ENCODE data around the gene KISS1.

The KISS1 gene

DNA sequence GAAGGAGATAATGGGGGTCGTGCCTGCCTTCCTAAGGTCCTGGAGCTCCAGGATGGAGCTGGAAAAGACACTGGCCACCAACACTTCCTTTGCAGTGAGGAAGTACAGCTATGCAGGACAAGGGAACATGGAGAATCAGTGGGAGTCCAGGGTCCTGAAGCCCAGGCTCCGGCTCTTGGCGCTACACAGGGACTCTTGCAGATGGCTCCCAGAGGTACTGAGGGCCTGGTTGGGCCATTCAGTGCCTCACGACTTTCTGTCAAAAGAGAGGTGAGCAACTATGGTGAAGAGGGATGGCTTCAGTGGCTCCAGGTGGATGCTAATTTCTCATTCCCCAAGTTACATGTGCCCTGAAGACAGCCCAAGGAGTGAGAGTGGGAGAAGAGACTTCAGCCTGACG is 42.6 kb downstream of the KISS1 start:
- DNase-seq, result no peak

- no peak for DNase-seq
These were observed 43.8 kb downstream of the KISS1 start for GRCh38 chr1:204152310-204153044.

DNA sequence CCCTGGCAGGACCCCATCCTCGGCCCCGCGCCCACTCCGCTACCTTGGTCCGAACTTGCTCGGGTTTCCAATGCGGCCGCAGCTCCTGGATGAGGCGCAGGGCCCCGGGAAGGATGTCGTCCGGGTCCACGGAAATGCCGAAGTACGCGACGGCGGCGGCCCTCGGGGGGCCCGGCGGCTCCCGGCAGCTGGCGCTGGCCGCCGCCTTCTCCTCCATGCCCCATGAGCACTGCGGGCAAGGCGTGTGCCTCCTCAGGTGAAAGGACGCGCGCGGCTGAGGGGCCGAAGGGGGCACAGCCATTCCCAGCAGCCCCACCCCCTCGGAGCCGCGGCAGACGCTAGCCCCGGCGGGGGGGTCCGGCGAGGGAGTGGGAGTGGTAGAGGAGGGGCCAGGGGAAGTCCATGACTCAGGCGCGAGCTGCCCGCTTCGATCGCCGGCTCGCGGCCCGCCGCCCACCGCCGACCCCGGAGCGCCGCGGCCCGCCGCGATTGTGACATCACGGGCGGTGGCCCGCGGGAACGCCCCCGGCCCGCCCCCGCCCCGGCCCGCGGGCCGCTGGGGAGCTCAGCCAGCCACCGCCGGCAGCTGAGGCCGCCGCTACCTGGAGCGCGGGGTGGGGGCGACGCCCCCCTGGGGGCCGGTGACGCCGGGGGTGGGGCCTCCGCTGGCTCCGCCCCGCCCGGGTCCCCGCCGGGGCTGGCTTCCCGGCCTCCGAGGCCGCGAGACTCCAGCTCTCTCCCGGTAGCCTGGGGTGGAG is 44.6 kb downstream of the KISS1 start, which contains the start of gene ETNK2:
Gene ETNK2 (minus strand): TSS at position 493 of the 758 bp plus-strand sequence. CDS start 192 bp downstream, at position 301.
- peak; percentile 70 for DNase-seq

GRCh38 chr1:204150702-204151551 is 45.4 kb downstream of the KISS1 start:
- no peak for DNase-seq

DNA sequence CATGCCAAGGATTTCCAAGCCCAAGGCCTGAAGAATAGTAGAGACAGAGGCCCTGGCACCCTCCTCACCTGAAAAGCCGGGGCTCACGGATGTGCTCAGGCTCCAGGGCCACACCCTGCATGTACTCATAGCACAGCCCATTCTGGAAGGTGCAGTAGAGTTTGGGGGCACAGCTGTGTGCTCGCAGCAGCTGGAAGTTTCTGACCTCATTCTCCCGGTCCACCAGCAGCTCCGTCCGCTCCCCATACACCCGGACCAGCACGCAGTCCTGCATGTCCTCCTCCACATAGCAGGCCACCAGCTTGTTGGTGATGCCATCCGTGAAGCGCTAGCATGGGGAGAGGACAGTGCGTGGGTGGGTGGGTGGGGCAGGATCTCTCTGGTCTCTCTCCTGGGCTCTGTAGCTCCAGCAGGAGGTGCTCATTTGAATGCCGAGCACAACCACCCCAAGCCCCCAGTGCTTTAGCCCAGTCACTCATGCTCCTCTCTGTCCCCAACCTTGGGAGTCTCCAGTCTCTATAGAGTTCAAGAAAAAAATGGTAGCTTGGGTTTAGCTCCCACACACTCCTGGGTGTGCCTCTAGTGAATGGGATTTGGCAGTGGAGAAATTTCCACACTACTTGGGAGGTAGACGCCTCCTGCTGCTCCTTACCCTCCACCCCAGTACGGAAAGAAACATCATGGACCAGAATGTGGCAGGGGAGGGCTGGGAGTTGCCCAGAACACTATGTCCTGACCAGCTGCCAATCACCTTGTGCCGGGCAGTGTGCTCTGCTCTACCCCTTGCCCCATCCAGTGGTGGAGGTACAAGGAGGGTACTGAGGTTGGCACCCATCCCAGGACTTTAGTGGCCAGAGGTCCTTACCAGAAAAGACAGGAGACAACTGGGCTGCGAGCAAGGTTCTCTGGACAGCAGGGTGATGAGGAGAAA is 46.4 kb downstream of the KISS1 start:
- DNase-seq, result no peak

DNA sequence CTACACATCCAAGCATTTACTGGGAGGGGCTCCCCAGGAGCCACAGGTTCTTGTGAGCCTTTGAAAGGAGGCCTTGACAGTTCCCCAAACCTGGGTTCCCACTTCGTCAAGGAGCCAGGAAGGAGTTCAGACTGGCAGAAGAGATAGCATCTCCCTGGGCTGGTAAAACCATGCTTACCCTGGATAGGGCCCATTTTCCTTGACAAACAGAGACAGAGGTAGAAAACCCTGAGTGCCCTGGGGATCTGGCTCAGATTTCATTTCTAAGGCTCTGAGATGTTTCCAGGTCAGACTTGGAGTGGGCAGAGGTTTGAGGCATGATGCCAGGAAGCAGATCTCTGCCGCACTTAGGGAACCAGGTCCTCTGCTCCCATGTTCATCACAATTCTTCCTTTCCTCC is 47.2 kb downstream of the KISS1 start:
- DNase-seq, result no peak

- no peak for DNase-seq
These were observed 48.6 kb downstream of the KISS1 start for GRCh38 chr1:204147406-204148383.

DNA sequence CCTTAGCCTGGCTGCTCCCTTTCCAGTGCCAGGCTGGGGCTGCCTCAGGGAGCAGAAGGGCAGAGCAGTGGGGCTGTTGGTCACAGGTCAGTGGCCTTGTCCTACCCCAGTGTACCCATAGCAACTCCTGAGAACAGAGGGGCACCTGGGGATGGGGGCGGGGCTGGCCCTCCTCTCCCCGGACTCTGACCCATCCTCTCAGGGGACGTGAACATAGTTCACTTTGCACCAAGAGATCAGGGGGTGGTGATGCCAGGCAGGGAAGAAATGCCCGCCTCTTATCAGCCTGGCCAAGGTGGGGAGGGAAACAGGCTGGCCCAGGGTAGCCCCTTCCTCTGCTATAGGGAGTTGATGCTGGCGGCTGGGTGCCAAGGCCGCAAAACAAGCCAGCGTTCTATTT is 49.3 kb downstream of the KISS1 start:
- DNase-seq, result no peak

GRCh38 chr1:204146309-204146708 is 50.0 kb downstream of the KISS1 start:
- no peak for DNase-seq

DNA sequence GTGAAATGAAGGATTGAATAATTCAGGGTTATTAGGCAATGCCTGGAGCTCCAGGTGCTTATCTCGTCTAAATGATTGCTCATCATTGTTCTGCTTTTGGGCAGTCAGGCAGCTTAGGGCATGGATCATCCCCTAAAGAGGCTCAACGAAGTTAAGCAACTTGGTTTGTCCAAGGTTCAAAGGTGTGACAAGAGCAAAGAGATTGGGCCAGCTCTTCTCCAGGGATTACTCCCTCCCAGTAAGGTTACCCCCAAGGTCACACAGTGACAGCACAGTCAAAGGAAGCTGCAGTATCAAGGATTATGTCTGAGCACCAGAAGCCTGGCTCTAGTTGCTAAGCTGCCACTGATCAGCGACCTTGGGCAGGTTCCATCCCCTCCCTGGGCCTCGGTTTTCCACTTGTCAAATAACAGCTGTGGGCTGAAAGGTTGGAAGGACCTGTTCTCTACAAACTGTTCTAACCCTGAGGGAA is 51.2 kb downstream of the KISS1 start:
- DNase-seq, result no peak

DNA sequence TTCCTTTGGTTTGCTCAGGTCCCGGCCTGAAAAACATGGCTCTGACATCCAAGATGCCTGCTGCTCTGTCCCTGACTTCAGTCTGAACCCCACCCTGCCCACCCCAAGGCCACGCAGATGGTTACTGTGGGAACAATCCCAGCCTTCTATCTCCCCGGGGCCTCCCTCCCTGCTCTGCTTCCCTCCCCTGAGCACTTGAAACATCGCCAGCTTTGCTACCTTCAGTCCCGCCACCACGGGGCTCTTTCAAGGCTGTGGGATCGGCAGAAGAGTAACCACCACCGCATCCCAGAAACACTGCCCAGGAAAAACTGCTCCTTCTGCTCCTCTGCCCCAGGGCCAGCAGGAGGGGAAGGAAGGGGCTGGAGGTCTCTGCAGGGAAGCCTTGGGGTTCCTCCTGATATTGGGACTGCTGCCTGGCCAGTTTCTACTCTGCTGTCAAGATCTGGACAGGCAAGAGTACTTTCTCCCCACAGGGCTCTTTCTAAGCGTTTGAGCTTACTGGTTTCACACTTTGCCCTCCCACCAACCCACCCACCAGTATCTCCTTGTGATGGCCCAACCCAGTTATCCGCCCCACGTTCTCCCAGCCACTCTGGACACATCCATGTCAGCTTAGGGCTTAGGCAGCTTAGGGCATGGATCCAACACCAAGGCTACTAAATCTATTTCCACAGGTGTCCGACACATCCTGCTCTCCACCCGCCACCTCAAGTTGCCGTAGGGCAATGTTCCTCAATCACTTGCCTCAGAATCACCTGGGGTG is 52.8 kb downstream of the KISS1 start:
- no peak for DNase-seq

DNA sequence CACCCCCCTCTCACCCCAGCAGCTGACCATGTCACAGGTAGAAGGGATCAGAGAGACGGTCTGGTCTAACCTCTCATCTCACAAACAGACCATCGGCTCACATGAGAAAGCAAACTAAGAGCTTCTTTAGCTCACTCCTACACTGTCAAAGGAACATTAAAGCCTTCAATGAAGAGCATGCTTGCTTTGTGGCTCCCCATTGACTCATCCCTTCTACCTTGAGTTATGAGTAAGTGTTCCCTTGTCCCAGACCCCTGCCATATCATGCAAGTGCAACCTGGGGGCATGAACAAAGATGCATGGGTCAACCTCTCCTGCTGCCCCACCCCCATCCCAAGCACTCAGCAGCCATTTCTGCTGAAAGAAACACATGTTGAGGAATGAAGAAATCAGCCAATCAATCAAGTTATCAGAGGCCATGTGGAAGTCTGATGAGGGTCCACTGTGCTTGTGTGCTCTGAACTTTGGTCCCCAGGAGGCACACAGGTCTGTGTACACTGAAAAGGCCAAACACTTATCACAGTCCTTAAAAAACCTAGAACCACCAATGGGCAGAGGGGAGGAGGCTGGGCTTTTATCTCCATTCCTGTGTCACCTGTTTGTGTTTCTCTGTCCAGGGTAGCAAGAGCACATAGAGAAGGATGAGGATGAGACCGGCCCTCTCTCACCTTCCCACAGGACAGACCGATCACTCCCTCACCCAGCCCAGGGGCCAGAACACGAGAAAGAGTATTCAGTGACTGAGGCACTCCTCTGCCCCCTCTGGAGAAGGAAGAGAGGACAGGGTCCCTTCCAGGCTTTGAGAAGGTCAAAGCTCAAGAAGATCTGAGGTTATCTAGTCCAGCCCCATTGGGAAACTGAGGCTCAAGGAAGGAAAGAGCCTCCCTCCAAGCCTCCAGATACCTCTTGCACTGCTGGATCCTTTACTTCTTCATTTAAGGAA is 54.0 kb downstream of the KISS1 start:
- no peak for DNase-seq

DNA sequence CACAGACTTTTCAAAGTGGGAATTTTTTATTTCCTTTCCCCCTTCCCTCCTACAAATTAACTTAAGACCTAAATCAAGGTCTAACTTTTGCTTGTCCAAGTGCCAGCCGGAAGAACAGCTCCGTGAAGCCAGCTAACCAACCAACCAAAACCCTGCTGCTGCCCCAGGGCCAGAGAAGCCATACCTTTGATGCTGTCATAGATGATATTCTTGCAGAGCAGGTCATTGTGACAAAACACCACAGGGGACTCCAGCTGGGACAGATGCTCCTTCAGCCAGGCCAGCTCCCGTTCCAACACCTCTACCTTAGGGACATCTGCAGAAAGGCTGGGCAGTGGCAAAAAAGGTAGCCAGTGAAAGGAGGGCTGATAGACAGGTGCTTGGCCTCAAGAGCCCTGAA is 55.2 kb downstream of the KISS1 start:
- DNase-seq, result no peak

Data from NCI-H1092 (cell line).